ENCODE data around the gene ARID3B. TPM values are rescaled to one million over a fixed set of nuclear protein-coding genes. Genes with fewer than 3 reads are reported as not detected.

Gene ARID3B
- total and polyA plus RNA-seq, 2 of the 13 experiments (the other 11 are each of a cell fraction or from before 2014, with no cell fraction given) = 5.3 to 12.8 TPM

- H3K9me3 ChIP-seq (ENCODE audit: low read length) = no peaks in the 10 kb centered on the region
- no peak overlapping the region for H3K27ac ChIP-seq (ENCODE audit: extremely low read length, insufficient read depth, low read length)
- H4K20me1 ChIP-seq (ENCODE audit: insufficient read depth, low read length) = no peaks in the 10 kb centered on the region
- ATAC-seq (no peak), DNase-seq (ENCODE audit: low spot score) (no peak), FAIRE-seq (no peak)
- BruUV-seq (replicated peaks) = no TSS peak
- no peaks in the 10 kb centered on the region for H3K27me3 ChIP-seq (ENCODE audit: control insufficient read depth in 1 of 2, insufficient read depth in 2 of 2, low read length in 2 of 2)
- 88% methylated on average over 4 of the region's 4 CpGs for WGBS (ENCODE audit: low lambda C conversion rate)
- H3K4me2 ChIP-seq (ENCODE audit: low read depth, low read length) = no peak overlapping the region
- no peak overlapping the region for H3K4me3 ChIP-seq (replicated peaks in 1 of 3; ENCODE audit: insufficient read depth in 1 of 3, low read depth in 2 of 3, low read length in 3 of 3)
- ChIA-PET POLR2A (no interaction called here), CTCF (ENCODE audit: low intra/inter-chr PET ratio, low total read pairs) (no interaction called here)
- no peak overlapping the region for H3K9ac ChIP-seq (ENCODE audit: insufficient read depth, low read depth, low read length)
- intact Hi-C loops (cut with micrococcal nuclease; ENCODE audit: unreplicated experiment) = no loop called here
- TF ChIP-seq SPEN (CRISPR knock-in tag; IDR thresholded peaks at IDR 0.05; ENCODE audit: low read depth) = no peak
- TF ChIP-seq ZNF629 (CRISPR knock-in tag; conservative IDR thresholded peaks at IDR 0.05) = peak; percentile 47
- H3K4me1 ChIP-seq (ENCODE audit: insufficient read depth, low read length) = 0 out of 2 replicates have a peak, but pooled peaks cover 7% of the 10 kb centered on the region
- in situ Hi-C loops (cut with HindIII; ENCODE audit: extremely low pct_ligation_motif_present, low pct_unique_long_range_greater_than_20kb) = no loop called here
- H3K36me3 ChIP-seq (replicated peaks in 1 of 2; ENCODE audit: control insufficient read depth in 1 of 2, insufficient read depth in 2 of 2, low read length in 2 of 2) = peaks cover 5 to 38% of the 10 kb centered on the region in 2 experiments; a peak in 3 of 5 replicates
- no peaks in the 10 kb centered on the region for H3K79me2 ChIP-seq (ENCODE audit: insufficient read depth, low read length)
- no peak overlapping the region for H2AFZ ChIP-seq (ENCODE audit: low read length)
Measured at GRCh38 chr15:74569731-74570070, 28.7 kb downstream of the ARID3B start.

- BruUV-seq (replicated peaks) = no TSS peak
- no peaks in the 10 kb centered on the region for H3K9me3 ChIP-seq (ENCODE audit: low read length)
- peaks cover 7 to 42% of the 10 kb centered on the region in 2 experiments; a peak in 4 of 5 replicates for H3K36me3 ChIP-seq (replicated peaks in 1 of 2; ENCODE audit: control insufficient read depth in 1 of 2, insufficient read depth in 2 of 2, low read length in 2 of 2)
- CTCF ChIA-PET (ENCODE audit: low intra/inter-chr PET ratio, low total read pairs) = no interaction called here
- POLR2A ChIA-PET = no interaction called here
- no peak for FAIRE-seq
- in situ Hi-C loops (cut with HindIII; ENCODE audit: extremely low pct_ligation_motif_present, low pct_unique_long_range_greater_than_20kb) (no loop called here), intact Hi-C loops (cut with micrococcal nuclease; ENCODE audit: unreplicated experiment) (no loop called here)
- H3K4me1 ChIP-seq (ENCODE audit: insufficient read depth, low read length) = 0 out of 2 replicates have a peak, but pooled peaks cover 7% of the 10 kb centered on the region
- no peak for DNase-seq (ENCODE audit: low spot score)
- no peak overlapping the region for H2AFZ ChIP-seq (ENCODE audit: low read length)
- H3K27ac ChIP-seq (ENCODE audit: extremely low read length, insufficient read depth, low read length) = no peak overlapping the region
- no peak for TF ChIP-seq MEF2D (CRISPR knock-in tag; IDR thresholded peaks at IDR 0.05)
- TF ChIP-seq ZNF275 (CRISPR knock-in tag; IDR thresholded peaks at IDR 0.05; ENCODE audit: borderline replicate concordance) = no peak
- TF ChIP-seq MXI1 (IDR thresholded peaks at IDR 0.05; ENCODE audit: borderline replicate concordance, low read depth, low read length) = no peak
- TF ChIP-seq ZBTB8A (CRISPR knock-in tag; IDR thresholded peaks at IDR 0.05; ENCODE audit: borderline replicate concordance, low read depth) = no peak
- no peak for TF ChIP-seq SYNCRIP (IDR thresholded peaks at IDR 0.05; ENCODE audit: insufficient read depth, low read depth, low read length)
- TF ChIP-seq ZNF678 (CRISPR knock-in tag; IDR thresholded peaks at IDR 0.05) = no peak
- TF ChIP-seq SMAD3 (CRISPR knock-in tag; IDR thresholded peaks at IDR 0.05) = no peak
- TF ChIP-seq, protein P1, sequence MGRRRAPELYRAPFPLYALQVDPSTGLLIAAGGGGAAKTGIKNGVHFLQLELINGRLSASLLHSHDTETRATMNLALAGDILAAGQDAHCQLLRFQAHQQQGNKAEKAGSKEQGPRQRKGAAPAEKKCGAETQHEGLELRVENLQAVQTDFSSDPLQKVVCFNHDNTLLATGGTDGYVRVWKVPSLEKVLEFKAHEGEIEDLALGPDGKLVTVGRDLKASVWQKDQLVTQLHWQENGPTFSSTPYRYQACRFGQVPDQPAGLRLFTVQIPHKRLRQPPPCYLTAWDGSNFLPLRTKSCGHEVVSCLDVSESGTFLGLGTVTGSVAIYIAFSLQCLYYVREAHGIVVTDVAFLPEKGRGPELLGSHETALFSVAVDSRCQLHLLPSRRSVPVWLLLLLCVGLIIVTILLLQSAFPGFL (CRISPR knock-in tag; IDR thresholded peaks at IDR 0.05) = no peak
- TF ChIP-seq NR2F6 (IDR thresholded peaks at IDR 0.05) = no peak
- TF ChIP-seq NR2F6 (CRISPR knock-in tag; IDR thresholded peaks at IDR 0.05) = no peak
- no peak for TF ChIP-seq GTF2F1 (IDR thresholded peaks at IDR 0.05; ENCODE audit: low read length)
- no peak for TF ChIP-seq ZNF432 (CRISPR knock-in tag; IDR thresholded peaks at IDR 0.05; ENCODE audit: borderline replicate concordance)
- H3K4me2 ChIP-seq (ENCODE audit: low read depth, low read length) = no peak overlapping the region
- no peaks in the 10 kb centered on the region for H3K27me3 ChIP-seq (ENCODE audit: control insufficient read depth in 1 of 2, insufficient read depth in 2 of 2, low read length in 2 of 2)
- no peak for ATAC-seq
- H3K4me3 ChIP-seq (replicated peaks in 1 of 3; ENCODE audit: insufficient read depth in 1 of 3, low read depth in 2 of 3, low read length in 3 of 3) = no peak overlapping the region
- 75% methylated on average over 3 of the region's 3 CpGs for WGBS (ENCODE audit: low lambda C conversion rate)
- H4K20me1 ChIP-seq (ENCODE audit: insufficient read depth, low read length) = no peaks in the 10 kb centered on the region
- H3K9ac ChIP-seq (ENCODE audit: insufficient read depth, low read depth, low read length) = no peak overlapping the region
- no peaks in the 10 kb centered on the region for H3K79me2 ChIP-seq (ENCODE audit: insufficient read depth, low read length)
Measured at GRCh38 chr15:74571191-74571590, 30.2 kb downstream of the ARID3B start.

Measured in HepG2 (cell line).